Keratinocyte (primary cell): ENCODE data around the gene SLC22A14. TPM values are rescaled to one million over a fixed set of nuclear protein-coding genes. Genes with fewer than 3 reads are reported as not detected.

Experiments used
- DNase-seq: peaks from one replicate; pipeline ENCODE4 v3.0.0-alpha.2; 2011; ENCODE audit warnings: low read depth, missing footprints, low spot score
- FAIRE-seq: peaks from 2 replicates; lab custom pipeline; 2011; peaks lifted over from hg19 to GRCh38; lab: Jason Lieb, UNC
- H2AFZ ChIP-seq: 2 replicates; pipeline ENCODE4 v1.6.0; 2012; ENCODE audit warnings: low read length, control low read depth, inconsistent platforms; ENCODE audit not compliant: control insufficient read depth
- H3K27ac ChIP-seq: 2 replicates; pipeline ENCODE4 v1.5.1; 2011; ENCODE audit warnings: low read length; ENCODE audit not compliant: control insufficient read depth, insufficient read depth
- H3K27me3 ChIP-seq: 3 replicates; pipeline ENCODE4 v1.6.0; 2011; ENCODE audit warnings: low read length; ENCODE audit not compliant: control insufficient read depth, insufficient read depth; ENCODE audit errors: extremely low read depth
- H3K36me3 ChIP-seq, 2 experiments: 2 replicates in 1 of 2; 3 replicates in 1 of 2; pipeline ENCODE4 v1.5.1; 2011; ENCODE audit warnings: low read length in 2 of 2, mild to moderate bottlenecking in 1 of 2; ENCODE audit not compliant: control insufficient read depth in 2 of 2, insufficient read depth in 2 of 2; ENCODE audit errors: extremely low read depth in 1 of 2
- H3K4me1 ChIP-seq: 3 replicates; pipeline ENCODE4 v1.5.1; 2011; ENCODE audit warnings: low read length; ENCODE audit not compliant: control insufficient read depth, insufficient read depth; ENCODE audit errors: extremely low read depth
- H3K4me2 ChIP-seq: 3 replicates; pipeline ENCODE4 v1.6.0; 2011; ENCODE audit warnings: low read depth, low read length; ENCODE audit not compliant: control insufficient read depth, insufficient read depth; ENCODE audit errors: extremely low read depth
- H3K4me3 ChIP-seq, 3 experiments: fragments of 200-600 bp in 1 of 3; sonication (generic) in 1 of 3; 2 replicates in 2 of 3; 3 replicates in 1 of 3; pipeline ENCODE4 v1.5.1; 2011 to 2016; ENCODE audit warnings: low read length in 3 of 3, mild to moderate bottlenecking in 3 of 3, control low read depth in 2 of 3, inconsistent platforms in 1 of 3, low read depth in 1 of 3, mixed read lengths in 1 of 3, mixed run types in 1 of 3, moderate library complexity in 1 of 3; ENCODE audit not compliant: control insufficient read depth in 2 of 3, insufficient read depth in 2 of 3; ENCODE audit errors: extremely low read depth in 1 of 3
- H3K79me2 ChIP-seq: 2 replicates; pipeline ENCODE4 v1.6.0; 2012; ENCODE audit warnings: low read length; ENCODE audit not compliant: control insufficient read depth, insufficient read depth
- H3K9ac ChIP-seq: 3 replicates; pipeline ENCODE4 v1.6.0; 2011; ENCODE audit warnings: low read length; ENCODE audit not compliant: control insufficient read depth, insufficient read depth; ENCODE audit errors: extremely low read depth
- H3K9me1 ChIP-seq: 3 replicates; pipeline ENCODE4 v1.6.0; 2011; ENCODE audit warnings: low read length; ENCODE audit not compliant: control insufficient read depth, insufficient read depth; ENCODE audit errors: extremely low read depth
- H3K9me3 ChIP-seq: 2 replicates; pipeline ENCODE4 v1.5.1; 2012; ENCODE audit warnings: low read depth, low read length; ENCODE audit not compliant: control insufficient read depth
- H4K20me1 ChIP-seq: 3 replicates; pipeline ENCODE4 v1.6.0; 2011; ENCODE audit warnings: low read length; ENCODE audit not compliant: control insufficient read depth, insufficient read depth; ENCODE audit errors: extremely low read depth
- CTCF ChIP-seq, 3 experiments: IDR thresholded peaks in 1 of 3; conservative IDR thresholded peaks in 1 of 3; optimal IDR thresholded peaks in 1 of 3; 2 replicates in 2 of 3; 3 replicates in 1 of 3; pipeline versions ENCODE3 to v1.5.1; 2011; ENCODE audit warnings: low read length in 3 of 3, mild to moderate bottlenecking in 3 of 3, moderate library complexity in 2 of 3, control low read depth in 1 of 3, inconsistent platforms in 1 of 3; ENCODE audit not compliant: insufficient read depth in 2 of 3; ENCODE audit errors: extremely low read depth in 1 of 3
- EZH2 ChIP-seq: IDR thresholded peaks from one replicate; pipeline ENCODE4 v1.6.1; 2012; ENCODE audit warnings: inconsistent platforms, mild to moderate bottlenecking, low read length, moderate library complexity
- dilution Hi-C: fragments of 300-500 bp; cut with MboI; formaldehyde crosslinking; loops from one replicate; pipeline ENCODE4 v1.7.0; 2020; ENCODE audit warnings: low sequenced_read_pairs; ENCODE audit not compliant: extremely low pct_ligation_motif_present
- polyA plus RNA-seq, 5 experiments: library from polyadenylated mRNA; depleted of rRNA in 3 of 5; stranded (reverse) in 3 of 5; stranded (forward) in 1 of 5; unstranded in 1 of 5; fragments of >200 nt; gene quantifications; 1 replicate in 1 of 5; 2 replicates in 3 of 5; 3 replicates in 1 of 5; pipeline versions ENCODE4 v1.2.1 to v1.2.3, GENCODE V29; 2011 to 2012; ENCODE audit warnings: missing spikeins in 2 of 5, low read depth in 1 of 5, low replicate concordance in 1 of 5

The SLC22A14 gene
- polyA plus RNA-seq, 1 donor (not counting 4 experiments of a cell fraction or from before 2014, with no cell fraction given), result 0.20 TPM

GRCh38 chr3:38343797-38344594, 61.9 kb downstream of the SLC22A14 start:
- no peak overlapping the region for H2AFZ ChIP-seq
- H3K4me1 ChIP-seq, result peaks cover 6% of the 10 kb centered on the region
- H3K4me2 ChIP-seq, result no peak overlapping the region
- H3K79me2 ChIP-seq, result no peaks in the 10 kb centered on the region
- H3K27me3 ChIP-seq, result no peaks in the 10 kb centered on the region
- H3K9me1 ChIP-seq, result no peaks in the 10 kb centered on the region
- no peaks in the 10 kb centered on the region for H4K20me1 ChIP-seq
- dilution Hi-C loops, result no loop called here
- H3K9ac ChIP-seq, result no peak overlapping the region
- H3K9me3 ChIP-seq, result no peaks in the 10 kb centered on the region
- DNase-seq (no peak), FAIRE-seq (no peak)
- H3K27ac ChIP-seq, result no peak overlapping the region
- H3K36me3 ChIP-seq, result no peaks in the 10 kb centered on the region
- no peak for TF ChIP-seq CTCF (optimal IDR thresholded peaks at IDR 0.05 in 1 of 3, IDR thresholded peaks at IDR 0.05 in 1 of 3, conservative IDR thresholded peaks at IDR 0.05 in 1 of 3; ENCODE audit: extremely low read depth in 1 of 3, insufficient read depth in 2 of 3, low read length in 3 of 3)
- TF ChIP-seq EZH2, result no peak
- no peak overlapping the region for H3K4me3 ChIP-seq

- H3K9ac ChIP-seq, result peak overlapping the region; percentile 67
- DNase-seq, result no peak
- peak overlapping the region in 2 of 3 experiments; percentile 67 to 74 for H3K4me3 ChIP-seq
- H3K4me1 ChIP-seq, result peaks cover 6% of the 10 kb centered on the region
- no peak overlapping the region for H3K27ac ChIP-seq
- no peak for TF ChIP-seq EZH2
- TF ChIP-seq CTCF (optimal IDR thresholded peaks at IDR 0.05 in 1 of 3, IDR thresholded peaks at IDR 0.05 in 1 of 3, conservative IDR thresholded peaks at IDR 0.05 in 1 of 3; ENCODE audit: extremely low read depth in 1 of 3, insufficient read depth in 2 of 3, low read length in 3 of 3), result no peak
- dilution Hi-C loops, result no loop called here
- no peak for FAIRE-seq
- no peaks in the 10 kb centered on the region for H3K9me3 ChIP-seq
- H3K36me3 ChIP-seq, result no peaks in the 10 kb centered on the region
- H4K20me1 ChIP-seq, result no peaks in the 10 kb centered on the region
- no peaks in the 10 kb centered on the region for H3K27me3 ChIP-seq
- H3K4me2 ChIP-seq, result peak overlapping the region; percentile 78
- H3K9me1 ChIP-seq, result no peaks in the 10 kb centered on the region
- no peaks in the 10 kb centered on the region for H3K79me2 ChIP-seq
- peak overlapping the region; percentile 97 for H2AFZ ChIP-seq
Observed at GRCh38 chr3:38345879-38346586, 63.9 kb downstream of the SLC22A14 start.
